ENCODE results near the gene SLC1A1.
A peak's percentile ranks its signal among the peaks of the same experiment; 100 is the strongest.

The SLC1A1 gene

DNA sequence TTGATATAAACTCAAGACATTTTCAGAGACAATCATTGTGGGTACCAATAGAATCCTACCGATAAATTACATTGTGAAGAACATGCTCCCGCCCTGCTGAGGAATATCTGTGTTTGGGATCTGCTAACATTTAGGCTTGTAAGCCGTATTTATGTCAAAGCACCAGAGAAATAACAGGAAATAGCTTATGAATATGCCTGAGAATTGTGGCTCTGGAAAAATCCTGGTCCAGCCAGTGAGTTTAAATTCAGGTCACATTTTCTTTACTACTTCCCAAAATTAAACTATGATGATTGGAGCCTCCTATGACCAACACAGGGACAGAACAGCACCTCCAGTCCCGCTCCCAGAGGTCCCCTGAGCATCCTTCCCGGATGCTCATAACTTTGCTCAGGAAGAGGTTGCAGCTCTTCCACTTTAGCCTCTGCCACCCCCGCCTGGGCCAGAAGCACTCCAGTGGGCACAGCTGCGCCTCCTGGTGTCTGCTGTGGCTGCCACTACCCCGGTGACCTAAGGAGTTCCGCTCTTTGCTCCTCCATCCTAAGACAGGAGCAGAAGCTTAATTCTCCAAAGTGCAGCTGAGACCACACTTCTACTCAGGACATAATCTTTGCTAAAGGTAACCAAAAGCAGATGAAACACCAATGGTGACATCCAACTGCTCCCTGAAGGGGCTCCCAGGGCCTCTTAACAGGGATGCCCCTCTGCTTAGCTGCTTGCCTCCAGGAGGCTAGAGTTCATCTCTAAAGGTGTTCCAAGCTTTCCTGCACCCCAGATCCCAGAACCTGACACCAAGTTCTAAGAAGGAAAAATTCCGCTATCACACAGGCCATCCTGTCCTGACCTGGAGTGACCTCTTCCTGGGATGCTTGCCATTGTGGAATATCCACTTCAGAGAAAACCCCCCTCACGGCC lies 58.8 kb downstream of the SLC1A1 start:
- no peak overlapping the region for H3K27ac ChIP-seq
- TF ChIP-seq, protein P1, sequence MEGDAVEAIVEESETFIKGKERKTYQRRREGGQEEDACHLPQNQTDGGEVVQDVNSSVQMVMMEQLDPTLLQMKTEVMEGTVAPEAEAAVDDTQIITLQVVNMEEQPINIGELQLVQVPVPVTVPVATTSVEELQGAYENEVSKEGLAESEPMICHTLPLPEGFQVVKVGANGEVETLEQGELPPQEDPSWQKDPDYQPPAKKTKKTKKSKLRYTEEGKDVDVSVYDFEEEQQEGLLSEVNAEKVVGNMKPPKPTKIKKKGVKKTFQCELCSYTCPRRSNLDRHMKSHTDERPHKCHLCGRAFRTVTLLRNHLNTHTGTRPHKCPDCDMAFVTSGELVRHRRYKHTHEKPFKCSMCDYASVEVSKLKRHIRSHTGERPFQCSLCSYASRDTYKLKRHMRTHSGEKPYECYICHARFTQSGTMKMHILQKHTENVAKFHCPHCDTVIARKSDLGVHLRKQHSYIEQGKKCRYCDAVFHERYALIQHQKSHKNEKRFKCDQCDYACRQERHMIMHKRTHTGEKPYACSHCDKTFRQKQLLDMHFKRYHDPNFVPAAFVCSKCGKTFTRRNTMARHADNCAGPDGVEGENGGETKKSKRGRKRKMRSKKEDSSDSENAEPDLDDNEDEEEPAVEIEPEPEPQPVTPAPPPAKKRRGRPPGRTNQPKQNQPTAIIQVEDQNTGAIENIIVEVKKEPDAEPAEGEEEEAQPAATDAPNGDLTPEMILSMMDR (conservative IDR thresholded peaks at IDR 0.05) = peak; percentile 31; the same call in 1 of the 2 replicates

DNA sequence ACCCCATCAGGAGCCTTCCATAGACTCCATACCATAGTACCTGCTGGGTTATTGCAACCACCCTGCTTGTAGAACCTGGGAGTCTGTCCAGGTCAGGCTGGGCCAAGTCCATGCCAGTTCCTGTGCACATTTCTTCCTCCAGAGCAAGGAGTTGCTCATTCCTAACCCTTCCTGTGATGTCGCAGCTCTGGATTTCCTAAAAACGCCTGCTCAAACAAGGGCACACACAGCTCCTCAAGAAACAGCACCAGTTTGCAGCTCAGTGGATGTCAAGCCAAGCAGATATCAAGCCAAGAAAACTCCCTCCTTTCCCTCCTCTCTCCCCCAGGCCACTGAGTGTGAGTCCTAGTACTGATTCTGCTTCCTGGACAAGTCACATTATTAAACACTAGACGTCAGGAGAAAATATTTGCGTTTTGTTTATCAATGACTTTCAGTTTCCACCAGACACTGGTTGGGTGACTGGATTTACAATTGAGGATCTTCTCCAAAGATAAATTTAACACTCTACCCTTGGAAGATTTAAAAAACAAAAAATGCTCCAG lies 59.6 kb downstream of the SLC1A1 start:
- no peak overlapping the region for H3K27ac ChIP-seq
- TF ChIP-seq, protein P1 (conservative IDR thresholded peaks at IDR 0.05) = no peak

DNA sequence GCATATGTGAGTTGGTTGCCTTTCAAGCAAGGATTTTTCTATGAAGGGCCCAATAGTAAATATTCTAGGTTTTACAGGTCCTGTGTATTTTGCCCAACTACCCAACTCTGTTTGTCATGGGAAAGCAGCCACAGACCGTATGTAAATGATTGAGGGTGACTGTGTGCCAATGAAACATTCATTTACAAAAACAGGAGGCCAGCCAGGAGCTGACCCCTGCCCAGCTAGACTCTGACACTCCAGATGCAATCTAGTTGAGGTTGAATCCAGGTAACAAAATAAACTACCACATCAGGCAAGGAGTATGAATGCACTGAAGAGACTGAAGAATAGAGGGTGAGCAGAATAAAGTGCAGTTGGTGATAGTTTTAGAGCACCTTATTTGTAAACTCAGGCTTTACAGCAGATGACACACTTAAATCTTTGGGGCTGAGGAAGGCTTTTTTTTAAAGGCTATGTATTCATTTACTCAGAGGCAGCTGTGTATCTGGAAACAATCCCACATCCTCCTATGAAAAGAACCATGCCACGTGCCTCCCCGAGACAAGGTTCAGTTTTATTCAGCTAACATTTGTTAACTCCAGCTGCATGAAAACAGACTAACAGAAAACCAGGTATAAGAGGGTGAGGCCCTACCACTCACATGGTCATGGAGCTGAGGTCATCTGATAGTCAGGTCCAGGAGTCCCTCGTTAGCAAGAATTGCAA lies 60.7 kb downstream of the SLC1A1 start:
- TF ChIP-seq, protein P1 (conservative IDR thresholded peaks at IDR 0.05) = no peak

DNA sequence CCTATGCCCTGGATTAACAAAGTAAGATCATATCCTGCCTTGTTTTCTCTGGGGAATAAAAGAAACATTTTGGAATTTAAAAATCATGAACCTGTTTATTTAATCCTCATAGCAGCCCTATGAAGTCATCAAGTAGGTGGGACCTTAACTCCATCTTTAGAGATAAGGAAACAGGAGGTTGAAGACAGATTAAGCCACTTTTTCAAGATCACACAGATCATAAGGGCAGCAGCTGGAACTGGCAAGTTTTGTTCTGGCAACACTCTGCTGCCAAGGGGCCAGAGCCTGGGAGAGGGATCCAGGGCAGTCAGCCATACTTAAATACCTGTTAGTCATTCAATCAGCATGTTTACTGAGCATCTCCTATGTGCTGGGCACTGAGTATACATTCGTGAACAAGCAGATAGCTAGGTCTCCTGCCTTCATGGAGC lies 63.7 kb downstream of the SLC1A1 start:
- TF ChIP-seq, protein P1 (conservative IDR thresholded peaks at IDR 0.05) = no peak
- H3K27ac ChIP-seq = no peak overlapping the region

More for the DNA sequence above, 60.7 kb downstream of the SLC1A1 start:
- H3K27ac ChIP-seq = no peak overlapping the region

DNA sequence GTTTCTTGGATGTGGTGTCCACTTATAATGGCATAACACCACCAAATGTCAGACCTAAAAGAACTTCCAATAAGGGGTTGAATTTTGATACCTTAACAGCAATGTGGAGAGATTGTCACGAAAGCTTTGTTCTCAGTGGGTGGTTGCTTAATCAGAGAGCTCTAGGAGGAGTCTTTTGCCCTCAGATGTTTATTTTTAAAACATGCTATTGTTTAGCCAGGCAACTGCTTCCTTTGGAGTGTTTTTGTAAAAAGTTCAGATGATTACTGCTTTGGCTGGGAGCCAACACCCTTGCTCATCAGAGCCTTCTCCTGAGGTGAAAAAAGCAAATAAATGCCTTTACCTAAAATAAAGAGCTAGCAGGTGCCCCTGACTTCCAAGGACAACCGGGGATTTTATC lies 65.0 kb downstream of the SLC1A1 start:
- TF ChIP-seq, protein P1 (conservative IDR thresholded peaks at IDR 0.05) = no peak
- H3K27ac ChIP-seq = no peak overlapping the region

DNA sequence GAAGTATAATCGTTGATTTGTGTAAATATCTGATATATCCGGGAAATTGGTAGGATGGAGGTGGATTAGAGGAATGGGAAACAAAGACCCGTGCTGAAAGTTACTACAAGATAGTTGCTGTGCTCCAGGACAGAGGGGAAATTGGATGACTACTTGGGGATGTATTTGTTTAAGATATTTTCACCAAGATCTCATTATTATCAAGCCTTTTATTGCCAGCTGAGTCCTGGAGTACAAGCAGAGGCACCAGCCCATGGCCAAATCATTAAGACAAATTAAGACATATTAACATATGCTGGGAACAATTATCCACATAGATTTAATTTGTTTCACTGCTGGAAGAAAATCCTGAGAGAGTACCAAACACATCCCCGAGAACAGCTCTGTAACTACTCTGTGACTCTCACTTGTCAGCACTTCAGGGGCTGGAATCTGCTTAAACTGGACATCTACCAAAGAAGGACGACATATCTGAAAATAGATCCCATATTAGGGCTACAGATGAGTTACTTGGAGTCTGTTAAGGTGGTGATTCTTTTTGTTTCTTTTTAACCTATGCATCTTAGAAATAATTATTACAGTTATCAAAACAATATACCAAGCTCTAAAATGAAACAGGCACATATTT lies 68.2 kb downstream of the SLC1A1 start:
- TF ChIP-seq, protein P1 (conservative IDR thresholded peaks at IDR 0.05) = no peak

More for the DNA sequence above, 68.2 kb downstream of the SLC1A1 start:
- H3K27ac ChIP-seq = no peak overlapping the region
